BLaER1 (cell line): ENCODE measurements around the gene OR2V2.
"Not testable (repeated sequence)": the region's sequence is repeated elsewhere in the genome, so short reads cannot be mapped to it uniquely, and the experiment has no call there.

Experiments used
- H3K27ac ChIP-seq: shearing (Covaris generic); formaldehyde crosslinking; 2 replicates; pipeline ENCODE4 v1.8.1; 2022
- H3K27me3 ChIP-seq: shearing (Covaris generic); formaldehyde crosslinking; 2 replicates; pipeline ENCODE4 v1.8.1; 2022
- H3K36me3 ChIP-seq: shearing (Covaris generic); formaldehyde crosslinking; 2 replicates; pipeline ENCODE4 v1.8.1; 2022
- H3K4me1 ChIP-seq: shearing (Covaris generic); formaldehyde crosslinking; 2 replicates; pipeline ENCODE4 v1.8.1; 2022
- H3K4me2 ChIP-seq: shearing (Covaris generic); formaldehyde crosslinking; 2 replicates; pipeline ENCODE4 v1.8.1; 2022
- H3K4me3 ChIP-seq: shearing (Covaris generic); formaldehyde crosslinking; 2 replicates; pipeline ENCODE4 v1.8.1; 2022
- H3K9ac ChIP-seq: shearing (Covaris generic); formaldehyde crosslinking; 2 replicates; pipeline ENCODE4 v1.8.1; 2022
- H3K9me3 ChIP-seq: shearing (Covaris generic); formaldehyde crosslinking; 2 replicates; pipeline ENCODE4 v1.8.1; 2022
- H4K20me1 ChIP-seq: shearing (Covaris generic); formaldehyde crosslinking; 2 replicates; pipeline ENCODE4 v1.8.1; 2022
- Cebpa-rat ChIP-seq: shearing (Covaris generic); IDR thresholded peaks from 2 replicates; pipeline ENCODE4 v1.8.1; 2022

The OR2V2 gene

GRCh38 chr5:181149355-181149754 lies 2.0 kb downstream of the OR2V2 start:
- no peak overlapping the region for H3K9ac ChIP-seq
- H3K36me3 ChIP-seq: no peaks in the 10 kb centered on the region
- H4K20me1 ChIP-seq: no peaks in the 10 kb centered on the region
- H3K4me2 ChIP-seq: 0 out of 2 replicates have a peak overlapping the region, but pooled peaks have one; percentile 31
- no peak overlapping the region for H3K4me3 ChIP-seq
- no peak overlapping the region for H3K27ac ChIP-seq
- peaks cover 39% of the 10 kb centered on the region for H3K4me1 ChIP-seq
- H3K27me3 ChIP-seq: no peaks in the 10 kb centered on the region
- peaks cover 28% of the 10 kb centered on the region for H3K9me3 ChIP-seq
- TF ChIP-seq Cebpa-rat: no peak

GRCh38 chr5:181149806-181150733 lies 2.7 kb downstream of the OR2V2 start:
- H3K4me3 ChIP-seq: no peak overlapping the region
- no peaks in the 10 kb centered on the region for H3K36me3 ChIP-seq
- H3K9ac ChIP-seq: no peak overlapping the region
- no peak for TF ChIP-seq Cebpa-rat
- no peaks in the 10 kb centered on the region for H4K20me1 ChIP-seq
- peak overlapping the region; percentile 31; the same call in 1 of the 2 replicates for H3K4me2 ChIP-seq
- H3K4me1 ChIP-seq: peaks cover 39% of the 10 kb centered on the region
- peaks cover 25% of the 10 kb centered on the region for H3K9me3 ChIP-seq
- H3K27ac ChIP-seq: no peak overlapping the region
- no peaks in the 10 kb centered on the region for H3K27me3 ChIP-seq

- Histone ChIP-seq H3K9me3 (peaks cover 14% of the 10 kb centered on the region; the same call in 1 of the 2 replicates), H3K27ac (no peak overlapping the region), H3K27me3 (no peaks in the 10 kb centered on the region), H3K4me2 (no peak overlapping the region), H3K36me3 (no peaks in the 10 kb centered on the region), H3K4me3 (no peak overlapping the region), H3K9ac (no peak overlapping the region), H3K4me1 (peaks cover 39% of the 10 kb centered on the region), H4K20me1 (no peaks in the 10 kb centered on the region)
- no peak for TF ChIP-seq Cebpa-rat
Measured at GRCh38 chr5:181151146-181151545, 3.8 kb downstream of the OR2V2 start.

- Histone ChIP-seq H3K9ac (no peak overlapping the region), H3K4me2 (no peak overlapping the region), H3K9me3 (0 out of 2 replicates have a peak, but pooled peaks cover 11% of the 10 kb centered on the region), H3K4me1 (peaks cover 43% of the 10 kb centered on the region), H3K36me3 (no peaks in the 10 kb centered on the region), H3K27me3 (no peaks in the 10 kb centered on the region), H3K4me3 (no peak overlapping the region), H4K20me1 (no peaks in the 10 kb centered on the region), H3K27ac (no peak overlapping the region)
- TF ChIP-seq Cebpa-rat: no peak
Measured at GRCh38 chr5:181152406-181152805, 5.0 kb downstream of the OR2V2 start.

GRCh38 chr5:181153814-181154213 lies 6.4 kb downstream of the OR2V2 start:
- Histone ChIP-seq H3K27ac (no peak overlapping the region), H3K4me3 (no peak overlapping the region), H3K4me1 (peaks cover 34% of the 10 kb centered on the region), H3K9ac (no peak overlapping the region), H3K9me3 (0 out of 2 replicates have a peak, but pooled peaks cover 11% of the 10 kb centered on the region), H3K36me3 (no peaks in the 10 kb centered on the region), H3K27me3 (no peaks in the 10 kb centered on the region), H3K4me2 (no peak overlapping the region), H4K20me1 (no peaks in the 10 kb centered on the region)
- TF ChIP-seq Cebpa-rat: no peak

GRCh38 chr5:181156758-181157157 lies 9.4 kb downstream of the OR2V2 start:
- Histone ChIP-seq H3K27ac (no peak overlapping the region), H3K4me3 (no peak overlapping the region), H3K4me1 (peaks cover 32% of the 10 kb centered on the region), H3K27me3 (no peaks in the 10 kb centered on the region), H3K36me3 (no peaks in the 10 kb centered on the region), H3K9ac (no peak overlapping the region), H3K4me2 (no peak overlapping the region), H3K9me3 (0 out of 2 replicates have a peak, but pooled peaks cover 11% of the 10 kb centered on the region), H4K20me1 (no peaks in the 10 kb centered on the region)
- no peak for TF ChIP-seq Cebpa-rat

- Histone ChIP-seq H3K4me1 (peaks cover 53% of the 10 kb centered on the region), H3K4me2 (no peak overlapping the region; the same call in 1 of the 2 replicates), H3K9ac (no peak overlapping the region), H3K27me3 (no peaks in the 10 kb centered on the region), H3K4me3 (no peak overlapping the region), H3K36me3 (no peaks in the 10 kb centered on the region), H4K20me1 (no peaks in the 10 kb centered on the region), H3K9me3 (0 out of 2 replicates have a peak, but pooled peaks cover 9% of the 10 kb centered on the region), H3K27ac (no peak overlapping the region)
- TF ChIP-seq Cebpa-rat: no peak
Measured at GRCh38 chr5:181158869-181159268, 11.5 kb downstream of the OR2V2 start.

- H3K27me3 ChIP-seq: no peaks in the 10 kb centered on the region
- peak overlapping the region; percentile 76 for H3K27ac ChIP-seq
- peak overlapping the region; percentile 73 for H3K4me2 ChIP-seq
- H3K4me3 ChIP-seq: peak overlapping the region; percentile 58
- TF ChIP-seq Cebpa-rat: no peak
- H3K4me1 ChIP-seq: peaks cover 53% of the 10 kb centered on the region
- H4K20me1 ChIP-seq: no peaks in the 10 kb centered on the region
- 0 out of 2 replicates have a peak, but pooled peaks cover 2% of the 10 kb centered on the region for H3K9me3 ChIP-seq
- peak overlapping the region; percentile 65; the same call in 1 of the 2 replicates for H3K9ac ChIP-seq
- H3K36me3 ChIP-seq: no peaks in the 10 kb centered on the region
Measured at GRCh38 chr5:181159286-181160151, 12.1 kb downstream of the OR2V2 start.

- peak overlapping the region; percentile 65 for H3K9ac ChIP-seq
- H3K27me3 ChIP-seq: no peaks in the 10 kb centered on the region
- peak overlapping the region; percentile 58 for H3K4me3 ChIP-seq
- peak overlapping the region; percentile 73 for H3K4me2 ChIP-seq
- H3K4me1 ChIP-seq: peaks cover 55% of the 10 kb centered on the region
- TF ChIP-seq Cebpa-rat: no peak
- peak overlapping the region; percentile 76 for H3K27ac ChIP-seq
- no peaks in the 10 kb centered on the region for H3K36me3 ChIP-seq
- no peaks in the 10 kb centered on the region for H3K9me3 ChIP-seq
- H4K20me1 ChIP-seq: no peaks in the 10 kb centered on the region
Measured at GRCh38 chr5:181160152-181160754, 12.9 kb downstream of the OR2V2 start.

GRCh38 chr5:181160755-181161533 lies 13.6 kb downstream of the OR2V2 start:
- H4K20me1 ChIP-seq, H3K27me3 ChIP-seq, H3K36me3 ChIP-seq, H3K9me3 ChIP-seq: not testable (repeated sequence)
- Histone ChIP-seq H3K9ac (peak overlapping the region; percentile 56; the same call in 1 of the 2 replicates), H3K27ac (peak overlapping the region; percentile 66), H3K4me3 (peak overlapping the region; percentile 61), H3K4me2 (peak overlapping the region; percentile 80), H3K4me1 (peaks cover 61% of the 10 kb centered on the region)
